T-helper 2 cell treated with Interferon-gamma antibody and Interleukin-4, amounts not matched to agents 100 ng/mL and 5 ng/mL, for 36 hours (primary cell): ENCODE results near the gene FKBP3. TPM values are rescaled to one million over a fixed set of nuclear protein-coding genes. Genes with fewer than 3 reads are reported as not detected.

ENCODE experiments used
- intact Hi-C: fragments of 100-400 bp; cut with micrococcal nuclease; formaldehyde crosslinking; loops from one replicate; pipeline ENCODE4 v1.15.1; 2023
- total RNA-seq: library from RNA; stranded (reverse); gene quantifications from 2 replicates; pipeline ENCODE4 v1.2.3, GENCODE V29; 2022

Gene FKBP3
- total RNA-seq, 1 donor from 2014 or later = 67.0 TPM

- intact Hi-C loops = no loop called here
These were observed 68.3 kb downstream of the FKBP3 start for GRCh38 chr14:45065956-45066355.

Other genes with a start within 250 kb of the FKBP3 start
- 16.8 and 19.0 TPM in 2 replicates for gene KLHL28, start 172.5 kb downstream of the FKBP3 start, total RNA-seq
- gene TOGARAM1, start 172.3 kb downstream of the FKBP3 start, total RNA-seq = 9.8 TPM in 2 replicates
- gene PRPF39, start 50.4 kb downstream of the FKBP3 start, total RNA-seq = 40.8 and 43.0 TPM in 2 replicates
- 17.1 and 17.4 TPM in 2 replicates for gene FANCM, start 1.4 kb upstream of the FKBP3 start, total RNA-seq
- 73.5 and 81.2 TPM in 2 replicates for gene MIS18BP1, start 118.7 kb upstream of the FKBP3 start, total RNA-seq